Activated CD8-positive, alpha-beta memory T cell treated with anti-CD3 and anti-CD28 coated beads, Interleukin-2, amount 50 U/mL, for 1 hour (primary cell): Measurements from ENCODE around the gene NES.

Source experiments
- DNase-seq: peaks from one replicate; pipeline ENCODE4 v3.0.0-alpha.2; 2020; ENCODE audit errors: extremely low read depth

The NES gene

GRCh38 chr1:156664046-156664766 is 13.0 kb downstream of the NES start:
- no peak for DNase-seq

- no peak for DNase-seq
These were observed 14.0 kb downstream of the NES start for GRCh38 chr1:156663178-156663577.

DNA sequence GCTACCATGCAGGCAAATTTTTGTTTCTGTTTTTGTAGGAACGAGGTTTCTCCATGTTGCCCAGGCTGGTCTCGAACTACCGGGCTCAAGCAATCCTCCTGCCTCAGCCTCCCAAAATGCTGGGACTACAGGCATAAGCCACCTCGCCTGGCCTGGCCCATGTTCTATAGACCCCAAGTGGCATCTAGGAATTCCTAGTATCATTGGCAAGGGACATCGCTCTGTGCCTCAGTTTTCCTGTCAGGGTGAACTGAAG is 14.5 kb downstream of the NES start:
- no peak for DNase-seq

GRCh38 chr1:156662005-156662799 is 15.0 kb downstream of the NES start:
- no peak for DNase-seq

GRCh38 chr1:156660752-156661112 is 16.5 kb downstream of the NES start:
- no peak for DNase-seq

GRCh38 chr1:156659988-156660751 is 17.0 kb downstream of the NES start:
- DNase-seq, result peak; percentile 75

DNA sequence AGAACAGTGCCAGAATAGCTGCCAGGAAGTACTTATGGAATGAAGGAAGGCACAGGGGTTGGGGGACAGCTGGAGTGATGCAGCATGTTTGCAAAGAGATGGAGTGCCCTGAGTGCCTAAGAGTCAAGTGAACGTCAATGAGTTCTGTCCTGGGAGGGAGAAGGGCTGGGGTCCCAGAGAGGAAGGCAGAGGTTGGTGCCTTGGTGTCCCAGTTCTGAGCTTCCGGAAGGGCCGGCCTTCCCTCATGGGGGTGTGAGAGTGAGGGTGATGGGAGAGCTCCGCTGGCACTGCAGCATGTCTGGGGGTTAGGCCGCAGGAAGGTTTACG is 17.6 kb downstream of the NES start:
- DNase-seq, result no peak

DNA sequence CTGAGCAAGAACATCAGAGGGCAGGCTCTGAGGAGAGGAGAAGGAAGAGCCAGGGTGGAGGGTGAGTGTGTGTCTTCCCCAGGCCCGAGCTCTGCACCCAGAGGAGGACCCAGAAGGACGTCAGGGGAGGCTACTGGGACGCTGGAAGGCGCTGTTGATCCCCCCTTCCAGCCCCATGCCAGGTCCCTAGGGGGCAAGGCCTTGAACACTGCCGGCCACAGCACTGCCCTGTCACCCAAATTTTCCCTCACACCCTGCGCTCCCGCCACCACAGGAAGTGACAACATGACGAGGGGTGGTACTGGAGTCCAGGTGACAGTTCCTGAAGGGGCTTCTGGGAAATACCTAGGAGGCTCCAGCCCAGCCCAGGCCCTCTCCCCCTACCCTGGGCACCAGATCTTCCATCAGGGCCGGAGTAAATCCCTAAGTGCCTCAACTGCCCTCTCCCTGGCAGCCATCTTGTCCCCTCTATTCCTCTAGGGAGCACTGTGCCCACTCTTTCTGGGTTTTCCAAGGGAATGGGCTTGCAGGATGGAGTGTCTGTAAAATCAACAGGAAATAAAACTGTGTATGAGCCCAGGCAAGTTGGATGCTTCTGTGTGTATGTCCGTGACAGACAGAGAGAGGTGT is 18.1 kb downstream of the NES start:
- no peak for DNase-seq

DNA sequence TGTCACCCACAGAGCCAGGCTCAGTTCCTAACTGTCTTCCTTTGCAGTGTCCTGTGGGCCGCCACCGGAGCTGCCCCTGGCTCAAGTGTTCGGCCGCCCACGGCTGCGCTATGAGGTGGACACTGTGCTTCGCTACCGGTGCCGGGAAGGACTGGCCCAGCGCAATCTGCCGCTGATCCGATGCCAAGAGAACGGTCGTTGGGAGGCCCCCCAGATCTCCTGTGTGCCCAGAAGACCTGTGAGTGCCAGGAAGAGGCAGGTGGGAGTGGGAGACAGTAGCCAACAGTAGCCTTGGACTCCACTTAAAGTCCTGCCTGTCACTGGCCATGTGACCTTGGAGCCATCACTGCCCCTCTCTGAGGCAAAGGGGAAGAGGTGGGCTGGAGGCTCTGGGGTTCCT is 18.7 kb downstream of the NES start:
- no peak for DNase-seq

GRCh38 chr1:156657741-156658319 is 19.4 kb downstream of the NES start:
- no peak for DNase-seq

- DNase-seq, result peak; percentile 29
These were observed 20.1 kb downstream of the NES start for GRCh38 chr1:156656806-156657740.

DNA sequence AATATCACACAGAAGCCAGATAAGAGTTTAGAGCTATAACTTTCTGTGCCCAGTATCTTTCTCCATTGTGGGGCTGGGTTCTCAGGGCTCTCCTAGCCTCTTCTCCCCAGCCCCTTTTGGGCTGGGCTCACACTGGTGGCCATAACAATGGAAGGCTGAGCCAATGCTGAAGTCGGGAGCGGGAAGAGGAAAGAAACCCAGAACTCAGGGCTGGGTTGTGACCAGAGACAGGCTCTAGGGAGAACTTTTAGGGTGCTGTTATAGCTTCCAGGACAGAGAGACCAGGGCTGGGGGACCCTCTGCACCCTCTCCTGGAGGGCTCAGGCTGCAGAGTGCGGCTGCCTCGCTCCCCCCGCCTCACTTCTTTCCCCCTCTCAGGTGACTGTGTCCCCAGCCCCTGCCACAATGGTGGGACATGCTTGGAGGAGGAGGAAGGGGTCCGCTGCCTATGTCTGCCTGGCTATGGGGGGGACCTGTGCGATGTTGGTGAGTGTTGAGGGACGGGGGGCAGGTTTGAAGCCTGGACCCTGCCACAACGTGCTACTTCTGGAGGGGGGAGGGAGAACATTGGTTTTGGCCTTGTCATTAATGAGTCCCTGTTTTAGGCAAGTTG is 21.2 kb downstream of the NES start:
- no peak for DNase-seq

DNA sequence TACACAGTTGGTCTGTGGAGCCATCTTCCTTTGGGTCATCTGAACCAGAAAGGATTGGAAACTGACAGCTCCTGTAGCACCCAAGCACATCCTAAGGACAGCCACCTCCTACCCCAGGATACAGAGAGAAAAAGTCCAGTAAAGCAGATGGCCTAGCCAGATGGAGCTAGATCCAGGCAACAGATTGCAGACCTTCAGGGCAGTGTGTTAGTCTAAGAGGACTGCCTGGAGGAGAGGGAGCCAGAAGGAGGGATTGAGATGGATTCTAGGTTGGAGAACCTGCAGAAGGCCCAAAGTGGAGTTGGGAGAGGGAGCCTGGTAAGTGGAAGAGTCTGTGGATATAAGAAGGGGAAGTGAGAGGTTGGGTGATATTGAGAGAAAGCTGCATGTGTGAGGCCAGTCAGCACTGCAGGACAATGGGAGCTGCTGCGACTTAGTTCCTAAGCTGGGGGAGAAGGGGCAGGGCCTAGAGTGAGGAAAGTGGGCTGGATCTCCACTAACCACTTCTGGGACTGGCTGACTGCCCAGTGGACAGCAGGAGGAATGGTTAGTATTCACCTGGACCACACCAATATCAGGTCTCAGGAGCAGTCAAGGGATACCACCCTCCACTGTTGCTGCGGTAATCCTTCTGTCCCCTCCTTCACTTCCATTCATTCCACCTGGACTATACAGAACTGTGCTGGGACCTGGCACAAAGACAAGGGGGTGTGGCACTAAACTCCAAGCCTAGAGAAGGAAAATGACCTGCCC is 21.9 kb downstream of the NES start:
- no peak for DNase-seq

DNA sequence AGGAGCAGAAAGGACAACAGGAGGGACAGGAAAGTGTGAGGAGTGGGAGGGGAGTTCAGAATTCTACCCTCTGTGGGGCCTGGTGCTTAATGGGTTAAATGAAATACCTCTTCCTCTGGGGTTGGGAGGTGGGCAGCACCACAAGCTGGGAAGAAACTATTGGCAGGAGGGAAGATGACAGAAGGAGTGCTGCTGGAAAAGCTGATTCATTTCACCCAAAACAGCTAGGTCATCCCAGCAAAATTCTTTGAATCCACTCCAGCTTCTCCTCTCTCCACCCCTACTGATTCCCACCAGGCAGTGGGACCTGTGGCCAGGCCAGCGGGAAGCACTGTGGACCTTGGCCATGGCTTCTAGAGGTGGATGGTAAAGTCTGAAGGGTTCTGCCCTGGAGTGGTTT is 22.5 kb downstream of the NES start:
- DNase-seq, result no peak

- DNase-seq, result no peak
These were observed 24.2 kb downstream of the NES start for GRCh38 chr1:156652992-156653355.

DNA sequence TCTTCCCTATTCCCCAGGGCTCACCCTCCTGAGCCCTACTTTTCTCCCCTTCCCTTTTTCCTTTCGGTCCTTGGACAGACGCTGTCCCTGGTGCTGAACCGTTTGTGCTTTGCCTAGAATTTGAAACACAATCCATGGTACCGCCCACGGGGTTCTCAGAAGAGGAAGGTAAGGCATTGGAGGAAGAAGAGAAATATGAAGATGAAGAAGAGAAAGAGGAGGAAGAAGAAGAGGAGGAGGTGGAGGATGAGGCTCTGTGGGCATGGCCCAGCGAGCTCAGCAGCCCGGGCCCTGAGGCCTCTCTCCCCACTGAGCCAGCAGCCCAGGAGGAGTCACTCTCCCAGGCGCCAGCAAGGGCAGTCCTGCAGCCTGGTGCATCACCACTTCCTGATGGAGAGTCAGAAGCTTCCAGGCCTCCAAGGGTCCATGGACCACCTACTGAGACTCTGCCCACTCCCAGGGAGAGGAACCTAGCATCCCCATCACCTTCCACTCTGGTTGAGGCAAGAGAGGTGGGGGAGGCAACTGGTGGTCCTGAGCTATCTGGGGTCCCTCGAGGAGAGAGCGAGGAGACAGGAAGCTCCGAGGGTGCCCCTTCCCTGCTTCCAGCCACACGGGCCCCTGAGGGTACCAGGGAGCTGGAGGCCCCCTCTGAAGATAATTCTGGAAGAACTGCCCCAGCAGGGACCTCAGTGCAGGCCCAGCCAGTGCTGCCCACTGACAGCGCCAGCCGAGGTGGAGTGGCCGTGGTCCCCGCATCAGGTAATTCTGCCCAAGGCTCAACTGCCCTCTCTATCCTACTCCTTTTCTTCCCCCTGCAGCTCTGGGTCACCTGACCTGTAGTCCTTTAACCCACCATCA is 24.8 kb downstream of the NES start:
- DNase-seq, result no peak

GRCh38 chr1:156648951-156649350 is 28.3 kb downstream of the NES start:
- DNase-seq, result no peak

DNA sequence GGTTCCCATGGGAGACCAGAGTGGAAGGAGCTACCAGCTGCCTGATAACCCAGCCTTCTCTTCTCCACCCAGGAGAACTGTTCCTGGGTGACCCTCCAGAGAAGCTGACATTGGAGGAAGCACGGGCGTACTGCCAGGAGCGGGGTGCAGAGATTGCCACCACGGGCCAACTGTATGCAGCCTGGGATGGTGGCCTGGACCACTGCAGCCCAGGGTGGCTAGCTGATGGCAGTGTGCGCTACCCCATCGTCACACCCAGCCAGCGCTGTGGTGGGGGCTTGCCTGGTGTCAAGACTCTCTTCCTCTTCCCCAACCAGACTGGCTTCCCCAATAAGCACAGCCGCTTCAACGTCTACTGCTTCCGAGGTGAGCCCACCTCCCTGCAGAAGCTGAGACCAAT is 28.7 kb downstream of the NES start:
- no peak for DNase-seq

GRCh38 chr1:156647351-156647750 is 29.9 kb downstream of the NES start:
- no peak for DNase-seq
